ENCODE measurements around the gene UBL4B.

UBL4B gene

GRCh38 chr1:110123224-110123623 lies 11.0 kb downstream of the UBL4B start:
- DNase-seq (ENCODE audit: insufficient read length) (no peak), FAIRE-seq (no peak)
- no peak for TF ChIP-seq POLR2AphosphoS5 (IDR thresholded peaks at IDR 0.05; ENCODE audit: low read depth, low read length)

- TF ChIP-seq POLR2A (IDR thresholded peaks at IDR 0.05; ENCODE audit: low read depth, low read length): no peak
- TF ChIP-seq TAF1 (IDR thresholded peaks at IDR 0.05; ENCODE audit: borderline replicate concordance, low read depth, low read length): no peak
- no peak for TF ChIP-seq POLR2AphosphoS5 (IDR thresholded peaks at IDR 0.05; ENCODE audit: low read depth, low read length)
- no peak for DNase-seq (ENCODE audit: insufficient read length)
- no peak for FAIRE-seq
Observed at GRCh38 chr1:110125810-110126209, 13.6 kb downstream of the UBL4B start.

DNA sequence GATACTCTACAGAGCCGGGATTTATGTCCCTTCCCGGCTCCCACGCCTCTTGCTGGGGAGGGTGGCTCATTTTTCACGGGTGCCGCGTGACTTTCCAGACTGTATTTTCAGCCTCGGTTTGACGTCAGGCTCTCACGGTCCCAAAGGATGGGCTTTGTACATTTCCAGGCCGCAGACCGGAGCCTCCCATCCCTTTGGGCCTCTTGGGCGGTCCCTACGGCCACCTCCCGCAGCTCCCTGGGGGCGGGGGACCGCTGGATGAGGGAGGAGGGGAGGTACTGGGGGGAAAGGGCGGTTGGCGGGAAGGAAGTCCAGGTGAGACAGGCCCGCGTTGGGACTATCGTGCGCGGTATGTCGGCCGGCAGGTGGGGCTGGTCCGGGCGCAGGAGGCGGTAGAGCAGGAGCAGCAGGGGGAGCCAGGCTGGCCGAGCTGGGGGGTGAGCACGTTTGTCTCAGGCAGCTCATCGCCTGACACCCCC lies 17.9 kb downstream of the UBL4B start:
- FAIRE-seq (no peak), DNase-seq (ENCODE audit: insufficient read length) (no peak)

DNA sequence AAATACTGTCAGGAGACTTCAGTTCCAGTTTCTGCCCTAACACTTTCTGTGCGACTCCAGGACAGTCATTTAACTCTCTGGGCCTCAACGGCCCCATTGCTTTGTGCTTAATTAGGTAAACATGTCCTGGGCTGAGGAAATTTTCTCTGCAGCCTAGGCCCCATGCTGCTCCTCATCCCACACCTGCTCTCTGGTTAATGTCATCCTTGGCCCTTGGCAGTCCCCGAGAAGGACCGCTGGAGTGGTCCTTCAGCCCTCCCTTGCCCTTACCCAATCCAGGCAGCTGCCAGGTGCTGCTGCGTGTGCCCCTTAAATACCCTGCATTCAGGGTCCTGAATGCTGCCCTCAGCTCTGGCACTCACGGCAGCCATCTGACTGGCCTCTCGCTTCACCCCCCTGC lies 18.7 kb downstream of the UBL4B start:
- FAIRE-seq: no peak
- TF ChIP-seq TAF1 (IDR thresholded peaks at IDR 0.05; ENCODE audit: borderline replicate concordance, low read depth, low read length): no peak
- TF ChIP-seq POLR2A (IDR thresholded peaks at IDR 0.05; ENCODE audit: low read depth, low read length): no peak
- no peak for DNase-seq (ENCODE audit: insufficient read length)

More for the DNA sequence above, 17.9 kb downstream of the UBL4B start:
- TF ChIP-seq POLR2AphosphoS5 (IDR thresholded peaks at IDR 0.05; ENCODE audit: low read depth, low read length) (no peak), POLR2A (IDR thresholded peaks at IDR 0.05; ENCODE audit: low read depth, low read length) (no peak), TAF1 (IDR thresholded peaks at IDR 0.05; ENCODE audit: borderline replicate concordance, low read depth, low read length) (no peak)

GRCh38 chr1:110132682-110133081 lies 20.4 kb downstream of the UBL4B start:
- no peak for FAIRE-seq
- TF ChIP-seq TAF1 (IDR thresholded peaks at IDR 0.05; ENCODE audit: borderline replicate concordance, low read depth, low read length): no peak
- TF ChIP-seq POLR2AphosphoS5 (IDR thresholded peaks at IDR 0.05; ENCODE audit: low read depth, low read length): no peak
- TF ChIP-seq POLR2A (IDR thresholded peaks at IDR 0.05; ENCODE audit: low read depth, low read length): no peak

GRCh38 chr1:110133436-110133835 lies 21.2 kb downstream of the UBL4B start:
- DNase-seq (ENCODE audit: insufficient read length): no peak
- no peak for FAIRE-seq
- TF ChIP-seq POLR2A (IDR thresholded peaks at IDR 0.05; ENCODE audit: low read depth, low read length) (no peak), TAF1 (IDR thresholded peaks at IDR 0.05; ENCODE audit: borderline replicate concordance, low read depth, low read length) (no peak), POLR2AphosphoS5 (IDR thresholded peaks at IDR 0.05; ENCODE audit: low read depth, low read length) (no peak)

More at GRCh38 chr1:110132682-110133081, 20.4 kb downstream of the UBL4B start:
- no peak for DNase-seq (ENCODE audit: insufficient read length)

DNA sequence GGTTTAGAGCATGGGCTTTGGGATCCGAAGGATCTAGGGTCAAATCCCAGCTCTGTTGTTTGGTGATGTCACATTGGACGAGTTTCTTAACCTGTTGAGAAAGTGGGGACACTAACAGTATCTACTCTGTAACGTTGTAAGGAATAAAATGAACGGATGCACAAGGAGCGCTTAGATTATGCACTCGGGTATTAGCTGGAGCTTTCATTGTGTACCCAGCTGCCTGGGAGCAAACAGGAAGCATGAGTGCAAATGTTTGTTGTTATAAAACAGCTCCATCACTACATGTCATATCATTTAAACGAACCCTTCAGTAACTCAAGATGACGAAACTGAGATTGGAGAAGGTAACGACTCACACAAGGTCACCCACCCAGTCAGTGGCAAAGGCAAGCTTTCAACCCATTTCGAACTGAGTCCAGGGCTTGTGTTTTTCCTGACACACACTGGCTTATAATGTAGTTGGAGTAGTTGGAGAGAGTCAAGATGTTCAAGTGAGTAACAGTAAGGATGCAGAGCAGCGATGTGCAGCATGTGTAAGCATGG lies 21.9 kb downstream of the UBL4B start:
- TF ChIP-seq POLR2AphosphoS5 (IDR thresholded peaks at IDR 0.05; ENCODE audit: low read depth, low read length) (no peak), TAF1 (IDR thresholded peaks at IDR 0.05; ENCODE audit: borderline replicate concordance, low read depth, low read length) (no peak), POLR2A (IDR thresholded peaks at IDR 0.05; ENCODE audit: low read depth, low read length) (no peak)
- FAIRE-seq (no peak), DNase-seq (ENCODE audit: insufficient read length) (no peak)

DNA sequence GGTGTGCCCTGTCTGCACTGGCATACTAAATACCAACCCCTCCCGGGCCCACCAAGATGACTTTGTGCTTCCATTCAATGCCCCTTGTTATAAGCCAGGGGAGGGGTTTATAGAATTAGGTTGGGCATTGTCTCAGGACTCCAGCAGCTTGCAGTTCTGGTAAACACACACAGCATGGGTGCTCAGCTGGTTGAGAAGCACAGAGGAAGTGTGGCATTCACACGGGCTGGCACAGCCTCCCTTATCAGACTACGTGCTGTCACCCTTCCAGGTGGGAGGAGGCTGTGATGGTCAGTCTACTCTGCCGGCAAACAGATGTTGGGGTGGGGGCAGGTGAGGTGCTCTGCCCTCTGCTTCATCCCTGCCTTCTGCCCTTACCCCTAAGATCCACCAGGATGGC lies 23.0 kb downstream of the UBL4B start:
- TF ChIP-seq POLR2AphosphoS5 (IDR thresholded peaks at IDR 0.05; ENCODE audit: low read depth, low read length): no peak
- no peak for TF ChIP-seq TAF1 (IDR thresholded peaks at IDR 0.05; ENCODE audit: borderline replicate concordance, low read depth, low read length)
- no peak for TF ChIP-seq POLR2A (IDR thresholded peaks at IDR 0.05; ENCODE audit: low read depth, low read length)
- FAIRE-seq (no peak), DNase-seq (ENCODE audit: insufficient read length) (no peak)

- DNase-seq (ENCODE audit: insufficient read length): no peak
- no peak for FAIRE-seq
- no peak for TF ChIP-seq POLR2A (IDR thresholded peaks at IDR 0.05; ENCODE audit: low read depth, low read length)
Observed at GRCh38 chr1:110135666-110136065, 23.4 kb downstream of the UBL4B start.

GRCh38 chr1:110136911-110137310 lies 24.7 kb downstream of the UBL4B start:
- TF ChIP-seq POLR2A (IDR thresholded peaks at IDR 0.05; ENCODE audit: low read depth, low read length) (no peak), POLR2AphosphoS5 (IDR thresholded peaks at IDR 0.05; ENCODE audit: low read depth, low read length) (no peak), TAF1 (IDR thresholded peaks at IDR 0.05; ENCODE audit: borderline replicate concordance, low read depth, low read length) (no peak)
- DNase-seq (ENCODE audit: insufficient read length) (no peak), FAIRE-seq (no peak)

- DNase-seq (ENCODE audit: insufficient read length) (no peak), FAIRE-seq (no peak)
- TF ChIP-seq POLR2A (IDR thresholded peaks at IDR 0.05; ENCODE audit: low read depth, low read length) (no peak), TAF1 (IDR thresholded peaks at IDR 0.05; ENCODE audit: borderline replicate concordance, low read depth, low read length) (no peak), POLR2AphosphoS5 (IDR thresholded peaks at IDR 0.05; ENCODE audit: low read depth, low read length) (no peak)
Observed at GRCh38 chr1:110138956-110139355, 26.7 kb downstream of the UBL4B start.

DNA sequence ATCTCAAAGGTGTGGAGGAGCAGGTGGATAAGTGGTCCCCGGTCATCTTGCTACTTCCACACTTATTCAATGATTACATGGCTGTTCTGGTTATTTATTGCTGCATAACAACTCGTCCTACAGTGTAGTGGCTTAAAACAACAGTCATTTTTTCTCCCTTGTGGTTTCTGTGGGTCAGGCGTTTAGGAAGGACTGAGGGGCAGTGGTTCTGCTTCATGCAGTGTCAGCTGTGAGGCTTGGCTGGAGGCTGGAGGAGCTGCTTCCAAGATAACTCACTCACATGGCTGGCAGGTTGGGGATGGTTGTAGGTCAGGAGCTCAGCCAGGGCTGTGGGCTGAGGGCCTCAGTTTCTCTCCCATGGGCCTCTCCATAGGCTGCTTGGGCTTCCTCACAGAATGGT lies 32.1 kb downstream of the UBL4B start:
- no peak for TF ChIP-seq POLR2A (IDR thresholded peaks at IDR 0.05; ENCODE audit: low read depth, low read length)
- no peak for TF ChIP-seq POLR2AphosphoS5 (IDR thresholded peaks at IDR 0.05; ENCODE audit: low read depth, low read length)
- no peak for TF ChIP-seq TAF1 (IDR thresholded peaks at IDR 0.05; ENCODE audit: borderline replicate concordance, low read depth, low read length)
- no peak for FAIRE-seq
- no peak for DNase-seq (ENCODE audit: insufficient read length)

DNA sequence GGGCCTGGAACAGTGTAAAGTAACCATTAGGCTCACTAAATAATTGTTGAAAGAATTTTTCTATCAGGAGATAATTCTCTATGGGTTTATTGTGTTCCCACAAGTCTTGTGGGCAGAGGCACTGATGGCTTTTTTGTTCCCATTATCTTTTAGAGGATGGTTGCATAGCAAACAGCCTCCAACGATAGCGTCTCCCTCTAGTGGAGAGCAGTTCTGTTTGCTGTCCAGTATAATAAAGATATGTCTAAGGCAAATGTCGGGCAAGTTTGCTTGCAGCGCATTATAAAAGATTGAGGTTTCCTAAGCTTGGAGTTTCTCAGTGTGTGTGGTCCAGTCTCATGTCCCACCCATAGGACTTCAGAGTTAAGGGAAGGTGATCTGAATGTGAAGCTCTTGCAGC lies 36.7 kb downstream of the UBL4B start:
- TF ChIP-seq TAF1 (IDR thresholded peaks at IDR 0.05; ENCODE audit: borderline replicate concordance, low read depth, low read length) (no peak), POLR2AphosphoS5 (IDR thresholded peaks at IDR 0.05; ENCODE audit: low read depth, low read length) (no peak), POLR2A (IDR thresholded peaks at IDR 0.05; ENCODE audit: low read depth, low read length) (no peak)
- no peak for DNase-seq (ENCODE audit: insufficient read length)
- no peak for FAIRE-seq
